Measurements from ENCODE around the gene KMT2E. TPM values are rescaled to one million over a fixed set of nuclear protein-coding genes. Genes with fewer than 3 reads are reported as not detected.

Gene KMT2E
- total RNA-seq, 1 experiment from 2014 or later: 52.3 TPM

GRCh38 chr7:105087981-105088380 lies 74.0 kb downstream of the KMT2E start:
- Mint-ChIP-seq H3K4me3 (no peak overlapping the region), H3K27ac (no peak overlapping the region), H3K9me3 (no peaks in the 10 kb centered on the region), H3K36me3 (peaks cover 47% of the 10 kb centered on the region), H3K4me1 (no peaks in the 10 kb centered on the region), H3K27me3 (ENCODE audit: low read depth) (no peaks in the 10 kb centered on the region)
- TF ChIP-seq ZBTB21 (CRISPR knock-in tag; IDR thresholded peaks at IDR 0.05; ENCODE audit: borderline replicate concordance): no peak
- TF ChIP-seq FOXP4 (CRISPR knock-in tag; IDR thresholded peaks at IDR 0.05): no peak
- TF ChIP-seq ZNF232 (CRISPR knock-in tag; IDR thresholded peaks at IDR 0.05): no peak
- TF ChIP-seq MXD4 (CRISPR knock-in tag; IDR thresholded peaks at IDR 0.05; ENCODE audit: borderline replicate concordance): no peak
- TF ChIP-seq RORB (CRISPR knock-in tag; IDR thresholded peaks at IDR 0.05): no peak
- TF ChIP-seq MAX (CRISPR knock-in tag; IDR thresholded peaks at IDR 0.05): no peak
- TF ChIP-seq NFYB (CRISPR knock-in tag; conservative IDR thresholded peaks at IDR 0.05; ENCODE audit: low read depth): no peak
- TF ChIP-seq, protein P1, sequence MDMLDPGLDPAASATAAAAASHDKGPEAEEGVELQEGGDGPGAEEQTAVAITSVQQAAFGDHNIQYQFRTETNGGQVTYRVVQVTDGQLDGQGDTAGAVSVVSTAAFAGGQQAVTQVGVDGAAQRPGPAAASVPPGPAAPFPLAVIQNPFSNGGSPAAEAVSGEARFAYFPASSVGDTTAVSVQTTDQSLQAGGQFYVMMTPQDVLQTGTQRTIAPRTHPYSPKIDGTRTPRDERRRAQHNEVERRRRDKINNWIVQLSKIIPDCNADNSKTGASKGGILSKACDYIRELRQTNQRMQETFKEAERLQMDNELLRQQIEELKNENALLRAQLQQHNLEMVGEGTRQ (CRISPR knock-in tag; IDR thresholded peaks at IDR 0.05): no peak
- TF ChIP-seq ZNF121 (CRISPR knock-in tag; IDR thresholded peaks at IDR 0.05): no peak
- no peak for TF ChIP-seq FOXP1 (CRISPR knock-in tag; IDR thresholded peaks at IDR 0.05; ENCODE audit: borderline replicate concordance)
- DNase-seq (ENCODE audit: low spot score) (no peak), ATAC-seq (no peak)
- ChIA-PET POLR2A (no interaction called here), CTCF (no interaction called here)

- ATAC-seq: no peak
- no peak overlapping the region for H3K27ac Mint-ChIP-seq
- ChIA-PET CTCF (no interaction called here), POLR2A (no interaction called here)
- H3K36me3 Mint-ChIP-seq: peaks cover 45% of the 10 kb centered on the region
- no peaks in the 10 kb centered on the region for H3K27me3 Mint-ChIP-seq (ENCODE audit: low read depth)
- no peak for DNase-seq (ENCODE audit: low spot score)
- no peak overlapping the region for H3K4me3 Mint-ChIP-seq
- TF ChIP-seq CBFB (CRISPR knock-in tag; IDR thresholded peaks at IDR 0.05; ENCODE audit: low read depth) (no peak), ERG (CRISPR knock-in tag; IDR thresholded peaks at IDR 0.05) (no peak), SP1 (CRISPR knock-in tag; conservative IDR thresholded peaks at IDR 0.05) (no peak), EMX1 (CRISPR knock-in tag; IDR thresholded peaks at IDR 0.05) (no peak), NR2C2 (CRISPR knock-in tag; IDR thresholded peaks at IDR 0.05) (no peak), SMAD4 (CRISPR knock-in tag; IDR thresholded peaks at IDR 0.05) (no peak), NFYB (CRISPR knock-in tag; conservative IDR thresholded peaks at IDR 0.05; ENCODE audit: low read depth) (no peak), JUN (CRISPR knock-in tag; IDR thresholded peaks at IDR 0.05) (no peak), TEAD1 (CRISPR knock-in tag; IDR thresholded peaks at IDR 0.05) (no peak)
- TF ChIP-seq, protein P2, sequence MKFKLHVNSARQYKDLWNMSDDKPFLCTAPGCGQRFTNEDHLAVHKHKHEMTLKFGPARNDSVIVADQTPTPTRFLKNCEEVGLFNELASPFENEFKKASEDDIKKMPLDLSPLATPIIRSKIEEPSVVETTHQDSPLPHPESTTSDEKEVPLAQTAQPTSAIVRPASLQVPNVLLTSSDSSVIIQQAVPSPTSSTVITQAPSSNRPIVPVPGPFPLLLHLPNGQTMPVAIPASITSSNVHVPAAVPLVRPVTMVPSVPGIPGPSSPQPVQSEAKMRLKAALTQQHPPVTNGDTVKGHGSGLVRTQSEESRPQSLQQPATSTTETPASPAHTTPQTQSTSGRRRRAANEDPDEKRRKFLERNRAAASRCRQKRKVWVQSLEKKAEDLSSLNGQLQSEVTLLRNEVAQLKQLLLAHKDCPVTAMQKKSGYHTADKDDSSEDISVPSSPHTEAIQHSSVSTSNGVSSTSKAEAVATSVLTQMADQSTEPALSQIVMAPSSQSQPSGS (CRISPR knock-in tag; IDR thresholded peaks at IDR 0.05; ENCODE audit: borderline replicate concordance, low read depth): no peak
- TF ChIP-seq, protein P3, sequence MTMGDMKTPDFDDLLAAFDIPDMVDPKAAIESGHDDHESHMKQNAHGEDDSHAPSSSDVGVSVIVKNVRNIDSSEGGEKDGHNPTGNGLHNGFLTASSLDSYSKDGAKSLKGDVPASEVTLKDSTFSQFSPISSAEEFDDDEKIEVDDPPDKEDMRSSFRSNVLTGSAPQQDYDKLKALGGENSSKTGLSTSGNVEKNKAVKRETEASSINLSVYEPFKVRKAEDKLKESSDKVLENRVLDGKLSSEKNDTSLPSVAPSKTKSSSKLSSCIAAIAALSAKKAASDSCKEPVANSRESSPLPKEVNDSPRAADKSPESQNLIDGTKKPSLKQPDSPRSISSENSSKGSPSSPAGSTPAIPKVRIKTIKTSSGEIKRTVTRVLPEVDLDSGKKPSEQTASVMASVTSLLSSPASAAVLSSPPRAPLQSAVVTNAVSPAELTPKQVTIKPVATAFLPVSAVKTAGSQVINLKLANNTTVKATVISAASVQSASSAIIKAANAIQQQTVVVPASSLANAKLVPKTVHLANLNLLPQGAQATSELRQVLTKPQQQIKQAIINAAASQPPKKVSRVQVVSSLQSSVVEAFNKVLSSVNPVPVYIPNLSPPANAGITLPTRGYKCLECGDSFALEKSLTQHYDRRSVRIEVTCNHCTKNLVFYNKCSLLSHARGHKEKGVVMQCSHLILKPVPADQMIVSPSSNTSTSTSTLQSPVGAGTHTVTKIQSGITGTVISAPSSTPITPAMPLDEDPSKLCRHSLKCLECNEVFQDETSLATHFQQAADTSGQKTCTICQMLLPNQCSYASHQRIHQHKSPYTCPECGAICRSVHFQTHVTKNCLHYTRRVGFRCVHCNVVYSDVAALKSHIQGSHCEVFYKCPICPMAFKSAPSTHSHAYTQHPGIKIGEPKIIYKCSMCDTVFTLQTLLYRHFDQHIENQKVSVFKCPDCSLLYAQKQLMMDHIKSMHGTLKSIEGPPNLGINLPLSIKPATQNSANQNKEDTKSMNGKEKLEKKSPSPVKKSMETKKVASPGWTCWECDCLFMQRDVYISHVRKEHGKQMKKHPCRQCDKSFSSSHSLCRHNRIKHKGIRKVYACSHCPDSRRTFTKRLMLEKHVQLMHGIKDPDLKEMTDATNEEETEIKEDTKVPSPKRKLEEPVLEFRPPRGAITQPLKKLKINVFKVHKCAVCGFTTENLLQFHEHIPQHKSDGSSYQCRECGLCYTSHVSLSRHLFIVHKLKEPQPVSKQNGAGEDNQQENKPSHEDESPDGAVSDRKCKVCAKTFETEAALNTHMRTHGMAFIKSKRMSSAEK (CRISPR knock-in tag; IDR thresholded peaks at IDR 0.05; ENCODE audit: borderline replicate concordance): no peak
- TF ChIP-seq, protein P4, sequence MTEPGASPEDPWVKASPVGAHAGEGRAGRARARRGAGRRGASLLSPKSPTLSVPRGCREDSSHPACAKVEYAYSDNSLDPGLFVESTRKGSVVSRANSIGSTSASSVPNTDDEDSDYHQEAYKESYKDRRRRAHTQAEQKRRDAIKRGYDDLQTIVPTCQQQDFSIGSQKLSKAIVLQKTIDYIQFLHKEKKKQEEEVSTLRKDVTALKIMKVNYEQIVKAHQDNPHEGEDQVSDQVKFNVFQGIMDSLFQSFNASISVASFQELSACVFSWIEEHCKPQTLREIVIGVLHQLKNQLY (CRISPR knock-in tag; IDR thresholded peaks at IDR 0.05): no peak
- TF ChIP-seq, protein P5, sequence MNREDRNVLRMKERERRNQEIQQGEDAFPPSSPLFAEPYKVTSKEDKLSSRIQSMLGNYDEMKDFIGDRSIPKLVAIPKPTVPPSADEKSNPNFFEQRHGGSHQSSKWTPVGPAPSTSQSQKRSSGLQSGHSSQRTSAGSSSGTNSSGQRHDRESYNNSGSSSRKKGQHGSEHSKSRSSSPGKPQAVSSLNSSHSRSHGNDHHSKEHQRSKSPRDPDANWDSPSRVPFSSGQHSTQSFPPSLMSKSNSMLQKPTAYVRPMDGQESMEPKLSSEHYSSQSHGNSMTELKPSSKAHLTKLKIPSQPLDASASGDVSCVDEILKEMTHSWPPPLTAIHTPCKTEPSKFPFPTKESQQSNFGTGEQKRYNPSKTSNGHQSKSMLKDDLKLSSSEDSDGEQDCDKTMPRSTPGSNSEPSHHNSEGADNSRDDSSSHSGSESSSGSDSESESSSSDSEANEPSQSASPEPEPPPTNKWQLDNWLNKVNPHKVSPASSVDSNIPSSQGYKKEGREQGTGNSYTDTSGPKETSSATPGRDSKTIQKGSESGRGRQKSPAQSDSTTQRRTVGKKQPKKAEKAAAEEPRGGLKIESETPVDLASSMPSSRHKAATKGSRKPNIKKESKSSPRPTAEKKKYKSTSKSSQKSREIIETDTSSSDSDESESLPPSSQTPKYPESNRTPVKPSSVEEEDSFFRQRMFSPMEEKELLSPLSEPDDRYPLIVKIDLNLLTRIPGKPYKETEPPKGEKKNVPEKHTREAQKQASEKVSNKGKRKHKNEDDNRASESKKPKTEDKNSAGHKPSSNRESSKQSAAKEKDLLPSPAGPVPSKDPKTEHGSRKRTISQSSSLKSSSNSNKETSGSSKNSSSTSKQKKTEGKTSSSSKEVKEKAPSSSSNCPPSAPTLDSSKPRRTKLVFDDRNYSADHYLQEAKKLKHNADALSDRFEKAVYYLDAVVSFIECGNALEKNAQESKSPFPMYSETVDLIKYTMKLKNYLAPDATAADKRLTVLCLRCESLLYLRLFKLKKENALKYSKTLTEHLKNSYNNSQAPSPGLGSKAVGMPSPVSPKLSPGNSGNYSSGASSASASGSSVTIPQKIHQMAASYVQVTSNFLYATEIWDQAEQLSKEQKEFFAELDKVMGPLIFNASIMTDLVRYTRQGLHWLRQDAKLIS (CRISPR knock-in tag; IDR thresholded peaks at IDR 0.05; ENCODE audit: borderline replicate concordance): no peak
- H3K9me3 Mint-ChIP-seq: no peaks in the 10 kb centered on the region
- H3K4me1 Mint-ChIP-seq: no peaks in the 10 kb centered on the region
These were observed 74.5 kb downstream of the KMT2E start for GRCh38 chr7:105088456-105088855.
